Measurements from ENCODE around the gene OR4D10. TPM values are rescaled to one million over a fixed set of nuclear protein-coding genes. Genes with fewer than 3 reads are reported as not detected.

The OR4D10 gene
- not detected in 2 replicates for total RNA-seq

GRCh38 chr11:59473015-59473414 lies at the start of gene OR4D10:
TSS of gene OR4D10 (plus strand) at chr11:59473315. CDS start at chr11:59477430, 4,115 bp downstream.

DNA sequence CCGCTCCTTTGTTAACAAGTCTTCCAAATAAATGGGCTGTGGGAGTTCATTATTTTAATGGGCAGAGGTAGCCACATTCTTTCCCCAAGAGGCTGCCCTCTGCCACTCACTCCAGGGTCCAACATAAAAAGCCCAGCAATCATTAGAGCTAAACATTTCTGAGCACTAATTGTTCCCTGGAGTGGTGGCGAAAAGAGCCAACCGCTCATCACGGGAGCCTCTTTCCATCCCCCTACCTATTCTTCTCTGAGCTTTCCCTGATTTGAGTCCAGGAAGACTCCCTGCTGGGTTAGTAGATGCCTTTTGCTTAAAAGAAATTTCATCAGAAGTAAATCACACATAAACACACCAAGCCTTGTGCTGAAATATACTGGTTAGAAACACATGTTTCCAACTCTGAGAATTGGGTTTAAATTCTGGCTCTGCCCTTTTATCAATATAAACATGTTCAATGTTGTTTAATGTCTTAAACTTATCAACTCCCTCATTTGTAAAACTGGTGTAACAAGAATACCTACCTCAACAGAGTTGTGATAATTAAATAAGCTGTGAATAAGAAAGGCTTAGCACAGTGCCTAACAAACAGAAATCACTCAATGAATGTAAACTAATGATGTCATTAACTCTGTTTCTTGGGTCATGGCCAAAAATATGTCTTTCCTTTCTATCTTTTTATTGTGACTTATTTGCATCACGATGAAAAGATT lies 46.6 kb upstream of the OR4D10 start, which contains the start of gene OR5A2:
TSS of gene OR5A2 (minus strand) at position 53 of the 707 bp plus-strand sequence. CDS start 3,460 bp downstream, outside the sequence.

GRCh38 chr11:59436169-59436568 lies 36.9 kb upstream of the OR4D10 start, which contains the start of gene OR5A1:
TSS of gene OR5A1 (plus strand) at chr11:59436469. CDS start at chr11:59443169, 6,700 bp downstream.

DNA sequence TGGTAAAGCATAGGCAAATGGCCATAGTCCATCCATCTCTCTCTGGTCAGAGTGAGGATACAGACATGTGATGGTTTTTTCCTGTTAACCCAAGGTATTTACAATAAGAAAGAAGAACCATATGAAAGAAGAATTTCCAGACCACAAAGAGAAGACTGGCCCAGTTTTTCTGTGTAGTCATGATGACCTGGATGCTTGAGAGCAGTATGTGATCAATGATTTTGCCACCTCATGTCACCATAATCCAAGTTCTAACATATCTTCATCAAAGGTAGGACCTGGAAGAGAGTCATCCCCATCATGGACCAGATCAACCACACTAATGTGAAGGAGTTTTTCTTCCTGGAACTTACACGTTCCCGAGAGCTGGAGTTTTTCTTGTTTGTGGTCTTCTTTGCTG lies 16.5 kb upstream of the OR4D10 start, which contains the start of gene OR4D6:
TSS of gene OR4D6 (plus strand) at position 301 of the 400 bp plus-strand sequence. CDS start at position 301, 0 bp downstream.

DNA sequence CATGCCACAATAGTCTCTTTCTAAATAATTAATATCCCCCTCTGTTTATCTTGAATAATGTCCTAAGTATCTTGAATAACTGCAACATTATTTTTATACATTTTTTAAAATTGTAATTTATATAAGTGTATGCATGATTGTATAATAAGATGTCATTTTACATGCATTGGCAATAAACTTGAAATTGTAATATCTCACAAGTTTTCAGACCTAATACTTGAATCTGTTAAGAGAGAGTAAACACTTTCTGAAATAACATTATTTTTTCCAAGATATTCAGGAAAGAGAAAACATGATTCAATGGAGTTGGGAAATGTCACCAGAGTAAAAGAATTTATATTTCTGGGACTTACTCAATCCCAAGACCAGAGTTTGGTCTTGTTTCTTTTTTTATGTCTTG lies 30.2 kb downstream of the OR4D10 start, which contains the start of gene OR4D11:
TSS of gene OR4D11 (plus strand) at position 301 of the 400 bp plus-strand sequence. CDS start at position 301, 0 bp downstream.

GRCh38 chr11:59510941-59511589 lies 38.0 kb downstream of the OR4D10 start, which contains the start of gene OR4D9:
TSS of gene OR4D9 (plus strand) at chr11:59511539. CDS start at chr11:59514913, 3,374 bp downstream.

Other genes with a start within 250 kb of the OR4D10 start
- not detected in 2 replicates for gene OR5AN1, start 114.4 kb upstream of the OR4D10 start, total RNA-seq
- gene OR5A2, start 46.9 kb upstream of the OR4D10 start, total RNA-seq = not detected in 2 replicates
- gene OR5A1, start 36.8 kb upstream of the OR4D10 start, total RNA-seq = not detected in 2 replicates
- gene OR4D6, start 16.4 kb upstream of the OR4D10 start, total RNA-seq = not detected in 2 replicates
- gene OR4D11, start 30.3 kb downstream of the OR4D10 start, total RNA-seq = 0.12 TPM in 1 of 2 replicates, not detected in the other
- not detected in 2 replicates for gene OR4D9, start 38.2 kb downstream of the OR4D10 start, total RNA-seq
- gene OSBP, start 142.5 kb downstream of the OR4D10 start, total RNA-seq = 44.9 and 55.2 TPM in 2 replicates
- 8.7 and 9.9 TPM in 2 replicates for gene PATL1, start 195.7 kb downstream of the OR4D10 start, total RNA-seq
- not detected in 2 replicates for gene OR10V1, start 240.5 kb downstream of the OR4D10 start, total RNA-seq

Measured in uterine smooth muscle cell (primary cell).